DOHH2 (cell line): ENCODE measurements around the gene TUSC2.
A peak's percentile ranks its signal among the peaks of the same experiment; 100 is the strongest.

Source experiments
- H3F3A ChIP-seq: fragments of 200-600 bp; sonication (generic), shearing (Covaris generic); 2 replicates; pipeline ENCODE4 v1.6.0; 2016; ENCODE audit warnings: antibody characterized with exemption, mild to moderate bottlenecking; ENCODE audit not compliant: control insufficient read depth, insufficient read depth
- H3K27ac ChIP-seq: fragments of 200-600 bp; sonication (generic); 2 replicates; pipeline ENCODE4 v1.5.1; 2014; ENCODE audit warnings: low read depth, mild to moderate bottlenecking, low read length, moderate library complexity
- H3K27me3 ChIP-seq: fragments of 200-600 bp; sonication (generic); 2 replicates; pipeline ENCODE4 v1.6.1; 2014; ENCODE audit warnings: mild to moderate bottlenecking, low read length, mixed read lengths; ENCODE audit not compliant: control insufficient read depth
- H3K36me3 ChIP-seq: fragments of 200-600 bp; sonication (generic); 2 replicates; pipeline ENCODE4 v1.6.1; 2014; ENCODE audit warnings: mild to moderate bottlenecking, low read length, moderate library complexity, mixed read lengths; ENCODE audit not compliant: control insufficient read depth
- H3K4me1 ChIP-seq: fragments of 200-600 bp; sonication (generic); 2 replicates; pipeline ENCODE4 v1.6.1; 2014; ENCODE audit warnings: mild to moderate bottlenecking, low read length, mixed read lengths; ENCODE audit not compliant: control insufficient read depth
- H3K4me2 ChIP-seq: fragments of 200-600 bp; sonication (generic); 2 replicates; pipeline ENCODE4 v1.6.0; 2014; ENCODE audit warnings: mild to moderate bottlenecking, low read length, moderate library complexity
- H3K4me3 ChIP-seq: fragments of 200-600 bp; sonication (generic); 2 replicates; pipeline ENCODE4 v1.5.1; 2014; ENCODE audit warnings: mild to moderate bottlenecking, low read length, mixed read lengths
- H3K79me2 ChIP-seq: fragments of 200-600 bp; sonication (generic); 2 replicates; pipeline ENCODE4 v1.6.1; 2014; ENCODE audit warnings: mild to moderate bottlenecking, low read length, mixed read lengths; ENCODE audit not compliant: control insufficient read depth
- H3K9me2 ChIP-seq: fragments of 200-600 bp; sonication (generic); replicated peaks from 2 replicates; pipeline ENCODE4 v1.6.1; 2014; ENCODE audit warnings: mild to moderate bottlenecking, low read length, mixed read lengths; ENCODE audit not compliant: control insufficient read depth
- H3K9me3 ChIP-seq: fragments of 200-600 bp; sonication (generic); 2 replicates; pipeline ENCODE4 v1.6.1; 2014; ENCODE audit warnings: antibody characterized with exemption, low read length, mixed read lengths; ENCODE audit not compliant: control insufficient read depth, insufficient read depth
- H4K20me1 ChIP-seq: fragments of 200-600 bp; sonication (generic); 2 replicates; pipeline ENCODE4 v1.6.0; 2014; ENCODE audit warnings: low read depth, mild to moderate bottlenecking, antibody characterized with exemption, low read length, moderate library complexity; ENCODE audit not compliant: control insufficient read depth, insufficient read depth
- EZH2phosphoT487 ChIP-seq: fragments of 200-600 bp; sonication (generic); IDR thresholded peaks from 2 replicates; pipeline ENCODE4 v1.6.1; 2017; ENCODE audit warnings: borderline replicate concordance, mild to moderate bottlenecking, antibody characterized with exemption, low read length, moderate library complexity, mixed read lengths
- TF ChIP-seq, protein P1 (sequence below): fragments of 200-600 bp; sonication (generic); IDR thresholded peaks from one replicate; pipeline ENCODE4 v1.5.1; 2014; ENCODE audit warnings: antibody characterized with exemption, mild to moderate bottlenecking, low read depth, low read length; ENCODE audit not compliant: poor library complexity, severe bottlenecking

TUSC2 gene

DNA sequence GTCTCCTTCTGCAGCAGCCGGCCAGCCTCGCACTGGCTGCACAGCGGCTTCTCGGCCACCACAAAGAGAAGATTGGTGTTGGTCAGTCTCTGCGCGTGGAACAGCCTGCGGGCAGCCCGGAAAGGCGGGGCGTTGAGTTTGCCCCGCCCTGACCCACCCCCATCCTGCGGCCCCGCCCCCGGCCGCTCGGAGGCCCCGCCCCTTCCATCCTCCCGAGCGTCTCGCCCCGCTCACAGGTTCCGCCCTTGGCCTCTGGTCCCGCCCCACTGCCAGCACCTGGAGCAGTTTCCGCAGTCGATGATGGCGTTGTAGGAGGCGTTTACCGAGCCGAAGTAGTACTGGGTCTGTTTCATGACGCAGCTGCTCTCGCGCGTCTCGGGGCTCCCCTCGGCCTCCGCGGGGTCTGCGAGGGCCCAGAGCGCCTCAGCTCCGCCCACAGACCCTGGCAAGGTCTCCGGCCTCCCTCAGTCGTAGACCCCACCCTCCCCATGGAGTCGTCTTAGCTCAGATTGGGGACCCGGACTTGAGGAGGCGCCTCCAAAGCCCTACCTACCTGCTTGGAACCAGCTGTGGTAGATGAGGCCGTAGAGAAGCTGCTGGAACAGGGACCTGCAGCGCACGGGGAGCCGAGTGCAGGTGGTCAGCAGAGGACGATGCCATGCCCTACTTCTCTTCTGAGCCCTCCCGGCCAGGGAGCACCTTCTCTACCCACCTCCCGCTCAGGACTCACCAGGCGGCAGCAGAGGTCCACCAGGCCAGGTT is 37.2 kb upstream of the TUSC2 start:
- peak overlapping the region; percentile 84 for H3K4me2 ChIP-seq
- H3K4me3 ChIP-seq = peak overlapping the region; percentile 72
- no peaks in the 10 kb centered on the region for H3F3A ChIP-seq
- H3K27me3 ChIP-seq = peaks cover 8% of the 10 kb centered on the region
- H3K9me2 ChIP-seq = no peaks in the 10 kb centered on the region
- no peaks in the 10 kb centered on the region for H4K20me1 ChIP-seq
- no peaks in the 10 kb centered on the region for H3K9me3 ChIP-seq
- H3K27ac ChIP-seq = no peak overlapping the region
- H3K79me2 ChIP-seq = no peaks in the 10 kb centered on the region
- H3K36me3 ChIP-seq = no peaks in the 10 kb centered on the region
- TF ChIP-seq, protein P1, sequence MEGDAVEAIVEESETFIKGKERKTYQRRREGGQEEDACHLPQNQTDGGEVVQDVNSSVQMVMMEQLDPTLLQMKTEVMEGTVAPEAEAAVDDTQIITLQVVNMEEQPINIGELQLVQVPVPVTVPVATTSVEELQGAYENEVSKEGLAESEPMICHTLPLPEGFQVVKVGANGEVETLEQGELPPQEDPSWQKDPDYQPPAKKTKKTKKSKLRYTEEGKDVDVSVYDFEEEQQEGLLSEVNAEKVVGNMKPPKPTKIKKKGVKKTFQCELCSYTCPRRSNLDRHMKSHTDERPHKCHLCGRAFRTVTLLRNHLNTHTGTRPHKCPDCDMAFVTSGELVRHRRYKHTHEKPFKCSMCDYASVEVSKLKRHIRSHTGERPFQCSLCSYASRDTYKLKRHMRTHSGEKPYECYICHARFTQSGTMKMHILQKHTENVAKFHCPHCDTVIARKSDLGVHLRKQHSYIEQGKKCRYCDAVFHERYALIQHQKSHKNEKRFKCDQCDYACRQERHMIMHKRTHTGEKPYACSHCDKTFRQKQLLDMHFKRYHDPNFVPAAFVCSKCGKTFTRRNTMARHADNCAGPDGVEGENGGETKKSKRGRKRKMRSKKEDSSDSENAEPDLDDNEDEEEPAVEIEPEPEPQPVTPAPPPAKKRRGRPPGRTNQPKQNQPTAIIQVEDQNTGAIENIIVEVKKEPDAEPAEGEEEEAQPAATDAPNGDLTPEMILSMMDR = no peak
- peaks cover 10% of the 10 kb centered on the region for H3K4me1 ChIP-seq

GRCh38 chr3:50364573-50365079 is 36.6 kb upstream of the TUSC2 start:
- H3K4me3 ChIP-seq = peak overlapping the region; percentile 72
- H3K9me3 ChIP-seq = no peaks in the 10 kb centered on the region
- H3K27me3 ChIP-seq = peaks cover 8% of the 10 kb centered on the region
- no peaks in the 10 kb centered on the region for H3K9me2 ChIP-seq
- H3K79me2 ChIP-seq = no peaks in the 10 kb centered on the region
- H3K4me2 ChIP-seq = peak overlapping the region; percentile 84
- H3K36me3 ChIP-seq = no peaks in the 10 kb centered on the region
- H3K27ac ChIP-seq = no peak overlapping the region
- H3K4me1 ChIP-seq = peaks cover 15% of the 10 kb centered on the region
- TF ChIP-seq, protein P1 = no peak
- TF ChIP-seq EZH2phosphoT487 = no peak
- H4K20me1 ChIP-seq = no peaks in the 10 kb centered on the region
- no peaks in the 10 kb centered on the region for H3F3A ChIP-seq

DNA sequence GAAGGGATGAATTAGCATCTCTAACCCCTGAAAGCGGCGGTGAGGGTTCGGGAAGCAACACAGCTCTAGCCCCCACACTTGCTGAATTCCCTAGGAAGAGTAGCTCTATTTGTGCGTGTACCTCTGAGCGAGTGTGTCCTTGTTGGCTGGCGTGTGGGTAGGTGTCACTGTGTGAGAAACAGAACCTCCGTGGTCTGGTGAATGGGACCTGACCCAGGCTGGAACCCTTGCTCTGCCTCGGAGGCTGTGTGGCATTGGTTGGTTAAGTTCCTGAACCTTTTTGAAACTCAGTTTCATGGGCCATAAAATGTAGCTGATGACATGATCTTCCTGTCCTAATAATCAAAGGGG is 31.7 kb upstream of the TUSC2 start:
- H4K20me1 ChIP-seq = peaks cover 23% of the 10 kb centered on the region
- H3K27ac ChIP-seq = no peak overlapping the region
- TF ChIP-seq, protein P1 = no peak
- TF ChIP-seq EZH2phosphoT487 = no peak
- H3K9me2 ChIP-seq = no peaks in the 10 kb centered on the region
- peaks cover 36% of the 10 kb centered on the region for H3K4me1 ChIP-seq
- peaks cover 32% of the 10 kb centered on the region for H3K36me3 ChIP-seq
- H3K4me3 ChIP-seq = peak overlapping the region; percentile 92
- H3F3A ChIP-seq = no peaks in the 10 kb centered on the region
- no peaks in the 10 kb centered on the region for H3K9me3 ChIP-seq
- H3K4me2 ChIP-seq = peak overlapping the region; percentile 79
- peaks cover 45% of the 10 kb centered on the region for H3K79me2 ChIP-seq
- no peaks in the 10 kb centered on the region for H3K27me3 ChIP-seq
